Mesenchymal stem cell (in vitro differentiated cells and primary cell): ENCODE data around the gene ISG20L2.

Experiments used
- DNase-seq: peaks from one replicate; pipeline ENCODE4 v3.0.0-alpha.2; 2013
- H2AFZ ChIP-seq: one replicate; pipeline ENCODE4 v1.6.1; 2013; ENCODE audit warnings: low read depth, mild to moderate bottlenecking, control low read depth, inconsistent platforms, low read length, moderate library complexity
- H2AK5ac ChIP-seq: 2 replicates; pipeline ENCODE4 v1.6.1; 2013; ENCODE audit warnings: low read length, moderate library complexity, mild to moderate bottlenecking, inconsistent platforms; ENCODE audit not compliant: severe bottlenecking
- H2BK120ac ChIP-seq: one replicate; pipeline ENCODE4 v1.6.1; 2013; ENCODE audit warnings: low read depth, mild to moderate bottlenecking, inconsistent platforms, low read length, moderate library complexity
- H2BK12ac ChIP-seq, 2 experiments: one replicate each; pipeline ENCODE4 v1.6.1; 2013; ENCODE audit warnings: inconsistent platforms in 2 of 2, low read length in 2 of 2, mild to moderate bottlenecking in 2 of 2, moderate library complexity in 2 of 2, control low read depth in 1 of 2
- H2BK15ac ChIP-seq: one replicate; pipeline ENCODE4 v1.6.1; 2013; ENCODE audit warnings: mild to moderate bottlenecking, low read depth, inconsistent platforms; ENCODE audit not compliant: poor library complexity, severe bottlenecking
- H2BK5ac ChIP-seq: 2 replicates; pipeline ENCODE4 v1.6.1; 2013; ENCODE audit warnings: low read depth, mild to moderate bottlenecking, low read length, control low read depth, inconsistent platforms; ENCODE audit not compliant: poor library complexity, severe bottlenecking
- H3K14ac ChIP-seq, 2 experiments: one replicate each; pipeline ENCODE4 v1.6.1; 2013; ENCODE audit warnings: inconsistent platforms in 2 of 2, low read length in 2 of 2, control low read depth in 1 of 2, mild to moderate bottlenecking in 1 of 2, moderate library complexity in 1 of 2
- H3K18ac ChIP-seq, 2 experiments: one replicate each; pipeline ENCODE4 v1.6.1; 2013; ENCODE audit warnings: inconsistent platforms in 2 of 2, low read length in 2 of 2, control low read depth in 1 of 2, low read depth in 1 of 2, mild to moderate bottlenecking in 1 of 2
- H3K23ac ChIP-seq, 2 experiments: one replicate each; pipeline ENCODE4 v1.6.1; 2013; ENCODE audit warnings: inconsistent platforms in 2 of 2, low read length in 2 of 2, mild to moderate bottlenecking in 2 of 2, moderate library complexity in 2 of 2, control low read depth in 1 of 2
- H3K27ac ChIP-seq: 2 replicates; pipeline ENCODE4 v1.5.1; 2013; ENCODE audit warnings: mild to moderate bottlenecking, moderate library complexity, low read length, control low read depth, inconsistent platforms; ENCODE audit not compliant: poor library complexity, severe bottlenecking
- H3K27me3 ChIP-seq, 2 experiments: 2 replicates each; pipeline versions ENCODE4 v1.6.1 to v1.7.0; 2013; ENCODE audit warnings: low read length in 2 of 2, mild to moderate bottlenecking in 2 of 2, moderate library complexity in 2 of 2, control low read depth in 1 of 2, inconsistent platforms in 1 of 2; ENCODE audit not compliant: control insufficient read depth in 1 of 2, insufficient read depth in 1 of 2
- H3K36me3 ChIP-seq, 2 experiments: 2 replicates each; pipeline versions ENCODE4 v1.6.1 to v1.7.0; 2013; ENCODE audit warnings: low read length in 2 of 2, control low read depth in 1 of 2, inconsistent platforms in 1 of 2, low read depth in 1 of 2, mild to moderate bottlenecking in 1 of 2; ENCODE audit not compliant: insufficient read depth in 2 of 2, control insufficient read depth in 1 of 2
- H3K4ac ChIP-seq, 2 experiments: one replicate each; pipeline ENCODE4 v1.6.1; 2013; ENCODE audit warnings: inconsistent platforms in 2 of 2, low read length in 2 of 2, mild to moderate bottlenecking in 2 of 2, moderate library complexity in 2 of 2, control low read depth in 1 of 2, low read depth in 1 of 2
- H3K4me1 ChIP-seq: 2 replicates; pipeline ENCODE4 v1.6.1; 2013; ENCODE audit warnings: low read depth, low read length, control low read depth; ENCODE audit not compliant: control insufficient read depth, insufficient read depth
- H3K4me2 ChIP-seq: 2 replicates; pipeline ENCODE4 v1.6.1; 2013; ENCODE audit warnings: low read length, mild to moderate bottlenecking, inconsistent platforms; ENCODE audit not compliant: poor library complexity, severe bottlenecking
- H3K4me3 ChIP-seq, 2 experiments: 2 replicates each; pipeline versions ENCODE4 v1.5.1 to v1.7.0; 2013; ENCODE audit warnings: low read length in 2 of 2, mild to moderate bottlenecking in 2 of 2, control low read depth in 1 of 2, low read depth in 1 of 2; ENCODE audit not compliant: insufficient read depth in 1 of 2
- H3K79me1 ChIP-seq: replicated peaks from 2 replicates; pipeline ENCODE4 v1.6.1; 2013; ENCODE audit warnings: mild to moderate bottlenecking, control low read depth, low read length, inconsistent platforms; ENCODE audit not compliant: poor library complexity, severe bottlenecking
- H3K9ac ChIP-seq: 2 replicates; pipeline ENCODE4 v1.7.0; 2013; ENCODE audit warnings: mild to moderate bottlenecking, low read length, moderate library complexity
- H3K9me3 ChIP-seq: 2 replicates; pipeline ENCODE4 v1.7.0; 2013; ENCODE audit warnings: mild to moderate bottlenecking, low read length; ENCODE audit not compliant: control insufficient read depth
- H4K8ac ChIP-seq: one replicate; pipeline ENCODE4 v1.6.1; 2013; ENCODE audit warnings: inconsistent platforms, mild to moderate bottlenecking, low read length, moderate library complexity
- H4K91ac ChIP-seq: one replicate; pipeline ENCODE4 v1.6.1; 2013; ENCODE audit warnings: mild to moderate bottlenecking, low read length, inconsistent platforms
- WGBS: methylation state at CpG from one replicate; pipeline ENCODE4 v1.1.7; 2013; ENCODE audit warnings: mixed read lengths; 5-methylcytosine and 5-hydroxymethylcytosine counted together

Gene ISG20L2

DNA sequence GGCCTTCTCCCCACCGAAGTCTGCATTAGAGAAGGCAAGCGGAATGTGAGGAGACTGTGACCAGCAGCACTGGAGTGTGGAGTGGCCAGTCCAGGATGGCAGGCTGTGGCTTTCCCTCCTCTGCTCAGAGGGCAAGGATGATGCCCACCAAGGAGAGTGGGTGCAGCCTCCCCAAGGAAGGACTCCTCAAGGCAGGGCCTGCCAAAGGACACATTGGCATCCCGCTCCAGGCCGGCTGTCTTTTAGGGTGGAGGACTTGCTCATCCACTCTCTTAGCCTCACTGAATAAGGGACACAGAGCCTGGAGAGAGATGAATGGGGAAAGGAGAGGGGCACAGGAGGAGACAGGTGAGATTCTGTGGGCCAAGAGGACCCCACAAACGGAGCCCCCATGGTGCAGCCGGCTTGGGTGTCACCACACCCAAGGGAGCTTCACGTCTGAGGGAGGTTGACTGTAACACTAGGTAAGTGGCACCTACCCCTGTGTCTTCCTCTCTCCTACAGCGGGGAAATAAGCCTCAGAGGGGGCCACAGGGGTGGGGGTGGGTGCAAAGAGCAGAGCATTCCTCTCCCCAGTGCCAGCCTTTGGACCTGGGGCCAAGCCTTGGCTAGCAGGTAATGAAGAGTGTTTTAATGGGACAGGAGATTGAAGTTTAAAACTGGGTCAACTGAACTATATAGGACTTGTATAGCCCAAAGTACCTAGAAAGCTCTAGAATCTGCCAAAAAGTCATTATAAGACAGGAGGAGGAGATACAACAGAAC lies 47.2 kb downstream of the ISG20L2 start:
- peak overlapping the region; percentile 26 for H2BK15ac ChIP-seq
- no peaks in the 10 kb centered on the region for H3K9me3 ChIP-seq
- H3K23ac ChIP-seq, result no peak overlapping the region
- H3K9ac ChIP-seq, result no peak overlapping the region
- no peak overlapping the region for H3K4me2 ChIP-seq
- H3K14ac ChIP-seq, result no peak overlapping the region
- H3K18ac ChIP-seq, result no peak overlapping the region
- no peaks in the 10 kb centered on the region for H3K36me3 ChIP-seq
- no peak overlapping the region for H3K4me3 ChIP-seq
- WGBS, result 87% methylated on average over 7 of the region's 8 CpGs
- no peak overlapping the region for H2BK12ac ChIP-seq
- H4K8ac ChIP-seq, result no peak overlapping the region
- H2AK5ac ChIP-seq, result no peak overlapping the region
- no peak overlapping the region for H3K4ac ChIP-seq
- H3K79me1 ChIP-seq, result no peaks in the 10 kb centered on the region
- H2BK120ac ChIP-seq, result no peak overlapping the region
- no peak overlapping the region for H2BK5ac ChIP-seq
- no peak for DNase-seq
- no peak overlapping the region for H3K27ac ChIP-seq
- H3K4me1 ChIP-seq, result peaks cover 11% of the 10 kb centered on the region
- no peak overlapping the region for H4K91ac ChIP-seq
- no peak overlapping the region for H2AFZ ChIP-seq
- peaks cover 0 to 27% of the 10 kb centered on the region in 2 experiments for H3K27me3 ChIP-seq

- no peak overlapping the region for H2BK120ac ChIP-seq
- H3K79me1 ChIP-seq, result peaks cover 1% of the 10 kb centered on the region
- no peak overlapping the region for H2BK5ac ChIP-seq
- no peak overlapping the region for H3K18ac ChIP-seq
- no peak for DNase-seq
- H2BK12ac ChIP-seq, result no peak overlapping the region
- H2AFZ ChIP-seq, result no peak overlapping the region
- H4K8ac ChIP-seq, result no peak overlapping the region
- H3K14ac ChIP-seq, result no peak overlapping the region
- no peak overlapping the region for H2BK15ac ChIP-seq
- H3K9ac ChIP-seq, result no peak overlapping the region
- WGBS, result 63% methylated on average over 2 of the region's 2 CpGs
- peaks cover 0 to 27% of the 10 kb centered on the region in 2 experiments for H3K27me3 ChIP-seq
- no peak overlapping the region for H3K4me3 ChIP-seq
- no peak overlapping the region for H3K4ac ChIP-seq
- H2AK5ac ChIP-seq, result no peak overlapping the region
- no peak overlapping the region for H3K23ac ChIP-seq
- no peak overlapping the region for H3K4me2 ChIP-seq
- H3K9me3 ChIP-seq, result no peaks in the 10 kb centered on the region
- H3K4me1 ChIP-seq, result peaks cover 23% of the 10 kb centered on the region
- no peak overlapping the region for H3K27ac ChIP-seq
- peaks cover 0 to 2% of the 10 kb centered on the region in 2 experiments for H3K36me3 ChIP-seq
- no peak overlapping the region for H4K91ac ChIP-seq
These were observed 48.5 kb downstream of the ISG20L2 start for GRCh38 chr1:156680056-156680455.

DNA sequence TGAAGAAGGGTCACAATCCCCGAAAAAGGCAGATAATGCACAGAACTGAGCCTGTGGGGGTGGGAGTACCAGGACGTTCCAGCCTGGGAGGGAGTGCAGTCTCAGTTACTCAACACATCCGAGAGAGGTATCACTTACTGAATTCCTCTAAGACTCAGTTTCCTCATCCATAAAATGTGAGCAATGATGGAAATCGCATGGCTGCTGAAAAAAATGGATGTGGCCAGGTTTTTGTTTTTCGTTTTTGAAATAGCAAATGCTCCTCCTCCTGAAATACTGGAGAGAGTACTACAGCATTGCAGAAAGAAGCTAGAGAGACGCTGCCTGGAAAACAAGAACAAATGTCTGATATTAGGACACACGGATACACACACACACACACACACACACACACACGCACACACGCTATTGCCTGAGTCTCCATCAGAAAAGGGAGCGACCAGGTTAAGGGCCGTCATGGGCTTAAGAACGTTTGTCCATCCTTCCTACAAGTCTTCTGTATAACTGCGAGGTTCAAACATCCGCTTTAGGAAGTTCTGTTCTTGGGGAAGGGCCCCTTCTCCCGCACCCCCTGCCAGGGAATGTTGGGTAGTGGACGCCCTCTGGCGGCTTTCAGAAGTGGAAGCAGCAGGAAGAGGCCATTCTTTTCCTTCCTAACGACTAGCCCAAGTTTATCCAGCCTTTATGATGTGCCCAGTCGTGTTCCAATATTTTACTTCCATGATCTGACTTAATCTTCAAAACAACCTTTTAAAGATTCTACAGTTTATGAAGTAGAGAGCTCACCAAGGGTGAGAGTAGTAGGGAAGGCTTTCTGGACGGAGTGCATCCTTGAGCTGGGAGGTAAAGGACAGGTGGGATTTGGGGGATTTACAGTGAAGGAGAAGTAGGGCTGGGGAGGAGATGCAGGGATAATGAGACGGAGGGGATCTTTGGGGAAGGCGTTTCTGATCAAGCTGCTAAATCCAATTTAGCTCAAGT lies 50.7 kb downstream of the ISG20L2 start:
- peaks cover 43% of the 10 kb centered on the region for H3K4me1 ChIP-seq
- peak overlapping the region; percentile 76 for H3K9ac ChIP-seq
- peak overlapping the region; percentile 22 to 99 for H2BK12ac ChIP-seq
- peak overlapping the region; percentile 69 for H3K4me2 ChIP-seq
- no peak overlapping the region for H3K23ac ChIP-seq
- peaks cover 0 to 27% of the 10 kb centered on the region in 2 experiments for H3K27me3 ChIP-seq
- H2AK5ac ChIP-seq, result peak overlapping the region; percentile 47
- peaks cover 11% of the 10 kb centered on the region for H3K79me1 ChIP-seq
- peak overlapping the region in 1 of 2 experiments; percentile 79 for H3K4ac ChIP-seq
- H2BK5ac ChIP-seq, result no peak overlapping the region
- H2BK120ac ChIP-seq, result no peak overlapping the region
- peaks cover 11 to 20% of the 10 kb centered on the region in 2 experiments for H3K36me3 ChIP-seq
- peak overlapping the region; percentile 62 to 74 for H3K4me3 ChIP-seq
- no peaks in the 10 kb centered on the region for H3K9me3 ChIP-seq
- peak overlapping the region; percentile 42 for H3K27ac ChIP-seq
- H4K91ac ChIP-seq, result peak overlapping the region; percentile 81
- H4K8ac ChIP-seq, result peak overlapping the region; percentile 74
- 7% methylated on average over 16 of the region's 22 CpGs for WGBS
- peak overlapping the region; percentile 32 for H2AFZ ChIP-seq
- peak; percentile 95 for DNase-seq
- no peak overlapping the region for H3K14ac ChIP-seq
- H2BK15ac ChIP-seq, result no peak overlapping the region
- peak overlapping the region; percentile 86 to 88 for H3K18ac ChIP-seq
